CD4-positive, alpha-beta T cell treated with Interleukin-17A for 1 hour (primary cell): ENCODE data around the gene SERPINA1.
A peak's percentile ranks its signal among the peaks of the same experiment; 100 is the strongest.

ENCODE experiments used
- DNase-seq: peaks from one replicate; pipeline ENCODE4 v3.0.0-alpha.2; 2020

The SERPINA1 gene

GRCh38 chr14:94397289-94398181 lies 9.1 kb upstream of the SERPINA1 start:
- no peak for DNase-seq

- no peak for DNase-seq
These were observed 8.3 kb upstream of the SERPINA1 start for GRCh38 chr14:94396628-94397225.

- DNase-seq = no peak
These were observed 7.6 kb upstream of the SERPINA1 start for GRCh38 chr14:94395888-94396574.

- no peak for DNase-seq
These were observed 7.0 kb upstream of the SERPINA1 start for GRCh38 chr14:94395282-94395887.

- peak; percentile 11 for DNase-seq
These were observed 6.3 kb upstream of the SERPINA1 start for GRCh38 chr14:94394581-94395207.

- DNase-seq = no peak
These were observed 5.7 kb upstream of the SERPINA1 start for GRCh38 chr14:94394025-94394493.

GRCh38 chr14:94393474-94393873 lies 5.1 kb upstream of the SERPINA1 start:
- no peak for DNase-seq

GRCh38 chr14:94392510-94392935 lies 4.1 kb upstream of the SERPINA1 start:
- DNase-seq = peak; percentile 42

GRCh38 chr14:94391281-94391975 lies 3.0 kb upstream of the SERPINA1 start:
- DNase-seq = no peak

- no peak for DNase-seq
These were observed 2.1 kb upstream of the SERPINA1 start for GRCh38 chr14:94390372-94391086.

- no peak for DNase-seq
These were observed 1.4 kb upstream of the SERPINA1 start for GRCh38 chr14:94389731-94390371.

- DNase-seq = no peak
These were observed 685 bp upstream of the SERPINA1 start for GRCh38 chr14:94389104-94389469.

- DNase-seq = no peak
These were observed 397 bp downstream of the SERPINA1 start for GRCh38 chr14:94388027-94388383.

GRCh38 chr14:94387051-94388026 lies 1.1 kb downstream of the SERPINA1 start:
- DNase-seq = no peak

- no peak for DNase-seq
These were observed 2.0 kb downstream of the SERPINA1 start for GRCh38 chr14:94386085-94387031.

- DNase-seq = no peak
These were observed 2.8 kb downstream of the SERPINA1 start for GRCh38 chr14:94385553-94386057.

GRCh38 chr14:94384342-94384741 lies 4.1 kb downstream of the SERPINA1 start:
- DNase-seq = no peak

- no peak for DNase-seq
These were observed 4.6 kb downstream of the SERPINA1 start for GRCh38 chr14:94383777-94384176.
